ENCODE results near the gene SETD2. TPM values are rescaled to one million over a fixed set of nuclear protein-coding genes. Genes with fewer than 3 reads are reported as not detected.

The SETD2 gene
- total and polyA plus RNA-seq, 9 of the 15 experiments (the other 6 are each of a cell fraction or from before 2014, with no cell fraction given): 8.2 to 44.0 (median 33.6) TPM

- TF ChIP-seq ETV5 (CRISPR knock-in tag; IDR thresholded peaks at IDR 0.05; ENCODE audit: low read depth) (peak; percentile 65; the same call in 1 of the 2 replicates), ATF6 (CRISPR knock-in tag; IDR thresholded peaks at IDR 0.05) (no peak), SIX5 (IDR thresholded peaks at IDR 0.05; ENCODE audit: borderline replicate concordance in 1 of 2, insufficient read depth in 1 of 2, low read depth in 1 of 2, low read length in 2 of 2) (no peak), PYGO2 (tag; IDR thresholded peaks at IDR 0.05) (no peak), MYBL2 (IDR thresholded peaks at IDR 0.05; ENCODE audit: low read depth) (no peak), MYBL2 (CRISPR knock-in tag; IDR thresholded peaks at IDR 0.05; ENCODE audit: borderline replicate concordance) (no peak), HDGF (IDR thresholded peaks at IDR 0.05) (no peak), ZNF140 (CRISPR knock-in tag; IDR thresholded peaks at IDR 0.05) (no peak), ZSCAN29 (IDR thresholded peaks at IDR 0.05) (no peak), LCOR (CRISPR knock-in tag; IDR thresholded peaks at IDR 0.05) (no peak; the same call in 1 of the 2 replicates), ZNF398 (CRISPR knock-in tag; IDR thresholded peaks at IDR 0.05) (no peak), ZNF311 (CRISPR knock-in tag; IDR thresholded peaks at IDR 0.05) (no peak), ELF2 (CRISPR knock-in tag; IDR thresholded peaks at IDR 0.05) (no peak), EZH2 (IDR thresholded peaks at IDR 0.05; ENCODE audit: borderline replicate concordance, low read depth, low read length) (no peak), PURB (CRISPR knock-in tag; IDR thresholded peaks at IDR 0.05; ENCODE audit: low read depth) (no peak), HDAC6 (IDR thresholded peaks at IDR 0.05; ENCODE audit: low read depth, low read length) (no peak), ZSCAN32 (CRISPR knock-in tag; IDR thresholded peaks at IDR 0.05) (no peak), ZNF586 (CRISPR knock-in tag; conservative IDR thresholded peaks at IDR 0.05) (no peak), NCOA1 (IDR thresholded peaks at IDR 0.05; ENCODE audit: low read depth) (no peak), FOXP1 (CRISPR knock-in tag; IDR thresholded peaks at IDR 0.05) (0 out of 2 replicates have a peak, but pooled peaks have one; percentile 41), ARID3A (IDR thresholded peaks at IDR 0.05; ENCODE audit: borderline replicate concordance, low read depth, low read length) (peak; percentile 91; the same call in 1 of the 2 replicates), ZNF232 (CRISPR knock-in tag; IDR thresholded peaks at IDR 0.05) (no peak), HMBOX1 (IDR thresholded peaks at IDR 0.05) (peak; percentile 47)
Observed at GRCh38 chr3:47016934-47017435, 146.9 kb downstream of the SETD2 start (continued).
